Adipose tissue (tissue), 3 donors: ENCODE results near the gene GOLGA1. TPM values are rescaled to one million over a fixed set of nuclear protein-coding genes. Genes with fewer than 3 reads are reported as not detected.

Experiments used
- H3K27ac ChIP-seq: one replicate; pipeline ENCODE4 v1.5.1; 2013; ENCODE audit warnings: low read depth, low read length
- WGBS, 3 donors: extraction: QIAGEN DNeasy Blood & Tissue Kit; methylation state at CpG; one replicate each; pipeline ENCODE4 v1.1.7; 2013; 5-methylcytosine and 5-hydroxymethylcytosine counted together
- polyA plus RNA-seq, 3 donors: library from polyadenylated mRNA; stranded (reverse); fragments of 200-250 nt; gene quantifications; one replicate each; pipeline ENCODE4 v1.2.3, GENCODE V29; 2013
- donor health status: healthy with polysubstance abuse.
- donor health status: Bipolar disorder and iron deficiency.
- donor health status: healthy.

Gene GOLGA1
- polyA plus RNA-seq, 3 donors: 6.4 to 10.0 (median 8.2) TPM

- WGBS, 3 donors: 33 to 67% (median 42%) methylated on average over 2 of the region's 2 CpGs
- H3K27ac ChIP-seq: no peak overlapping the region
Measured at GRCh38 chr9:124828489-124829333, 112.2 kb downstream of the GOLGA1 start.

Other genes with a start within 250 kb of the GOLGA1 start
- under 1 TPM; 0.13 to 0.61 (median 0.22) TPM for gene NR6A1, start 169.8 kb downstream of the GOLGA1 start, polyA plus RNA-seq
- 1 to 10 TPM; 1.7 to 5.4 (median 3.7) TPM for gene OLFML2A, start 163.9 kb downstream of the GOLGA1 start, polyA plus RNA-seq
- gene WDR38, start 87.6 kb downstream of the GOLGA1 start, polyA plus RNA-seq: not detected
- 1,000 to 10,000 TPM; 2,663 to 5,499 (median 3,310) TPM for gene RPL35, start 79.1 kb downstream of the GOLGA1 start, polyA plus RNA-seq
- 10 to 100 TPM; 16.9 to 52.2 (median 27.4) TPM for gene ARPC5L, start 79.0 kb downstream of the GOLGA1 start, polyA plus RNA-seq
- 1 to 10 TPM in 1 of 3 donors, under 1 TPM in 2; 0.79 to 2.0 (median 0.84) TPM for gene SCAI, start 202.4 kb upstream of the GOLGA1 start, polyA plus RNA-seq
- 10 to 100 TPM; 15.1 to 29.0 (median 23.8) TPM for gene PPP6C, start 248.7 kb upstream of the GOLGA1 start, polyA plus RNA-seq